ENCODE measurements around the gene PCDHGA4.
"Not testable (repeated sequence)": the region's sequence is repeated elsewhere in the genome, so short reads cannot be mapped to it uniquely, and the experiment has no call there.

PCDHGA4 gene

GRCh38 chr5:141349917-141350619 is 4.8 kb upstream of the PCDHGA4 start, which contains the start of gene PCDHGB1:
Gene PCDHGB1 (plus strand): TSS chr5:141350099. CDS start chr5:141350261, 162 bp downstream.
- peak; percentile 51 for DNase-seq

GRCh38 chr5:141351591-141351990 is 3.2 kb upstream of the PCDHGA4 start:
- no peak for DNase-seq

- DNase-seq, result no peak
These were observed 820 bp downstream of the PCDHGA4 start for GRCh38 chr5:141355641-141356040.

- DNase-seq, result no peak
These were observed 1.3 kb downstream of the PCDHGA4 start for GRCh38 chr5:141356133-141356532.

DNA sequence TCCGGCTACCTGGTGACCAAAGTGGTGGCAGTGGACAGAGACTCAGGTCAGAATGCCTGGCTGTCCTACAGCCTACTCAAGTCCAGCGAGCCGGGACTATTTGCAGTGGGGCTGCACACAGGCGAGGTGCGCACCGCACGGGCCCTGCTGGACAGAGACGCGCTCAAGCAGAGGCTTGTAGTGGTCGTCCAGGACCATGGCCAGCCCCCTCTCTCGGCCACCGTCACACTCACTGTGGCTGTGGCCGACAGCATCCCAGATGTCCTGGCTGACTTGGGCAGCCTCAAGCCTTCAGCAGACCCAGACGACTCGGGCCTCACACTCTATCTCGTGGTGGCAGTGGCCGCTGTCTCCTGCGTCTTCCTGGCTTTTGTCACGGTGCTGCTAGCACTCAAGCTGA is 2.1 kb downstream of the PCDHGA4 start:
- DNase-seq, result no peak

DNA sequence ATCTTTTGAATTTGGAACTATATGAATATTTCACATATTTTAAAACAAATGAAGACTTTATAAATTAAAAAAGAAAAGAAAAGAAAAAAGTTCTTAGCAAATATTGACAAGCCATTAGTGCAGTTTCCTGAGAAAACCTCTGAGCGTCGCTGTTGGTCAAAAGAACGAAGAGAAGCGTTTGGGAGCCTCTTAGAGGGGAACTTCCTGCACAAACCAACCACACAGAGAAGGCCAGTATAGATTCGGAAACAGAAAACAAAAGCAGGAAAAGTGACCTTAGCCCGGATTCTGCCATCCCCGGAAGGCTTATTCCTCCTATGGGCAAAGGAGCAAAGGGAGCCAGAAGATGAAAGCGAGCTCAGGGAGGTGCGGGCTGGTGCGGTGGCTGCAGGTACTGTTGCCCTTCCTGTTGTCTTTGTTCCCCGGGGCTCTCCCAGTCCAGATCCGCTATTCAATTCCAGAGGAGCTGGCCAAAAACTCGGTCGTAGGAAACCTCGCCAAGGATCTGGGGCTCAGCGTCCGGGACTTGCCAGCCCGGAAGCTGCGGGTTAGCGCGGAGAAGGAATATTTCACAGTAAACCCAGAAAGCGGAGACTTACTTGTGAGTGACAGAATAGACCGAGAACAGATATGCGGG is 5.1 kb downstream of the PCDHGA4 start, which contains the start of gene PCDHGB2:
TSS of gene PCDHGB2 (plus strand) at position 205 of the 637 bp plus-strand sequence. CDS start at position 347, 142 bp downstream.
- peak; percentile 35 for DNase-seq

- no peak for DNase-seq
These were observed 5.9 kb downstream of the PCDHGA4 start for GRCh38 chr5:141360685-141361084.

DNA sequence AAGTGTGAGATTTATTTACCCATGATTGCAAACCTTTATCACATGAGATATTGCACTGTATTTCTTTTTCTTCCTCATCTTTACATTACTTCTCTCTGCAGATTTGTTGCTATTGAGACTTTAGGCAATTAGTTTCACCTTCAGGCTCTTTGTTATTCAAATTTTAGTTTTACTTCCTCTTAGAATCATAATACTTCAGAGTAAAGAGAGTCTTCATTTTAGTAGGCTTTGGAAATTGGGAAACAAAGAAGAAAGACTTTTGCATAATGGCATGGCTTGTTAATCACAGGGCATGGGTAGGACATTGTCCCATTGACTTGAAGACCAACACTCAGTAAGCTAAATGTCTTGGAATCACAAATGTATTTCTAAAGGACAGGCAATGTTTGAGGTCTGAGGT is 7.9 kb downstream of the PCDHGA4 start:
- DNase-seq, result no peak

GRCh38 chr5:141363952-141364660 is 9.3 kb downstream of the PCDHGA4 start, which contains the start of gene PCDHGA5:
Gene PCDHGA5 (plus strand): TSS chr5:141364162. CDS start chr5:141364331, 169 bp downstream.
- peak; percentile 23 for DNase-seq

DNA sequence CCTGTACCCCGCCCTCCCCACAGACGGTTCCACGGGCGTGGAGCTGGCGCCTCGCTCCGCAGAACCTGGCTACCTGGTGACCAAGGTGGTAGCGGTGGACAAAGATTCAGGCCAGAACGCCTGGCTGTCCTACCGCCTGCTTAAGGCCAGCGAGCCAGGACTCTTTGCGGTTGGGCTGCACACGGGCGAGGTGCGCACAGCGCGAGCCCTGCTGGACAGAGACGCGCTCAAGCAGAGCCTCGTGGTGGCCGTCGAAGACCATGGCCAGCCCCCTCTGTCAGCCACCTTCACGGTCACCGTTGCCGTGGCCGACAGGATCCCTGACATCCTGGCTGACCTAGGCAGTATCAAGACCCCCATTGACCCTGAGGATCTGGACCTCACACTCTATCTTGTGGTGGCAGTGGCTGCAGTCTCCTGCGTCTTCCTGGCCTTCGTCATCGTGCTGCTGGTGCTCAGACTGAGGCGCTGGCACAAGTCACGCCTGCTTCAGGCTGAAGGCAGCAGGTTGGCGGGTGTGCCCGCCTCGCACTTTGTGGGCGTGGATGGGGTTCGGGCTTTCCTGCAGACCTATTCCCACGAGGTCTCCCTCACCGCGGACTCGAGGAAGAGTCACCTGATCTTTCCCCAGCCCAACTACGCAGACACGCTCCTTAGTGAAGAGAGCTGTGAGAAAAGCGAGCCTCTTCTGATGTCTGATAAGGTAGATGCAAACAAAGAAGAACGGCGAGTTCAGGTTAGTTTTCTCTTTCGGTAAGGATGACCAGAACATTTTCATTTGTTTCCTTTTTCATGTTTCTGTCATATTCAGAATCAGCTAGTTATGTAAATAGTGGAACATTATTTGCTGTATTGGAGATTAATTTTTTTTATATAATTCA is 11.4 kb downstream of the PCDHGA4 start:
- no peak for DNase-seq

- peak; percentile 63 for DNase-seq
These were observed 15.4 kb downstream of the PCDHGA4 start, which contains the start of gene PCDHGB3 for GRCh38 chr5:141369994-141370848. Gene PCDHGB3 (plus strand): TSS chr5:141370242. CDS start chr5:141370395, 153 bp downstream.

DNA sequence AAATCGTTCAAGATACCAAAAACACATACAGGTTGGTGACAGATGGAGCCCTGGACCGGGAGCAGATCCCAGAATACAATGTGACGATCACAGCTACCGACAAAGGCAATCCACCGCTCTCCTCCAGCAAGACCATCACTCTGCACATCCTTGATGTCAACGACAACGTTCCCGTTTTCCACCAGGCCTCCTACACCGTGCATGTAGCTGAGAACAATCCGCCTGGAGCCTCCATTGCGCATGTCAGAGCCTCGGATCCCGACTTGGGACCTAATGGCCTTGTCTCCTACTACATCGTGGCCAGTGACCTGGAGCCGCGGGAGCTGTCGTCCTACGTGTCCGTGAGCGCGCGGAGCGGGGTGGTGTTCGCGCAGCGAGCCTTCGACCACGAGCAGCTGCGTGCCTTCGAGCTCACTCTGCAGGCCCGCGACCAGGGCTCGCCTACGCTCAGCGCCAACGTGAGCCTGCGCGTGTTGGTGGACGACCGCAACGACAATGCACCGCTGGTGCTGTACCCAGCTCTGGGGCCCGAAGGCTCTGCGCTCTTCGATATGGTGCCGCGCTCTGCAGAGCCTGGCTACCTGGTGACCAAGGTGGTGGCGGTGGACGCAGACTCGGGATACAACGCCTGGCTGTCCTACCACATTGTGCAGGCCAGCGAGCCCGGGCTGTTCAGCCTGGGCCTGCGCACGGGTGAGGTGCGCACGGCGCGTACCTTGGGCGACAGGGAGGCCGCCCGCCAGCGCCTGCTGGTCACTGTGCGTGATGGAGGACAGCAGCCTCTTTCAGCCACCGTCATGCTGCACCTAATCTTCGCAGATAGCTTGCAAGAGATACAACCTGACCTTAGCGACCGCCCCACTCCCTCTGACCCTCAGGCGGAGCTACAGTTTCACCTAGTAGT is 17.0 kb downstream of the PCDHGA4 start:
- no peak for DNase-seq

DNA sequence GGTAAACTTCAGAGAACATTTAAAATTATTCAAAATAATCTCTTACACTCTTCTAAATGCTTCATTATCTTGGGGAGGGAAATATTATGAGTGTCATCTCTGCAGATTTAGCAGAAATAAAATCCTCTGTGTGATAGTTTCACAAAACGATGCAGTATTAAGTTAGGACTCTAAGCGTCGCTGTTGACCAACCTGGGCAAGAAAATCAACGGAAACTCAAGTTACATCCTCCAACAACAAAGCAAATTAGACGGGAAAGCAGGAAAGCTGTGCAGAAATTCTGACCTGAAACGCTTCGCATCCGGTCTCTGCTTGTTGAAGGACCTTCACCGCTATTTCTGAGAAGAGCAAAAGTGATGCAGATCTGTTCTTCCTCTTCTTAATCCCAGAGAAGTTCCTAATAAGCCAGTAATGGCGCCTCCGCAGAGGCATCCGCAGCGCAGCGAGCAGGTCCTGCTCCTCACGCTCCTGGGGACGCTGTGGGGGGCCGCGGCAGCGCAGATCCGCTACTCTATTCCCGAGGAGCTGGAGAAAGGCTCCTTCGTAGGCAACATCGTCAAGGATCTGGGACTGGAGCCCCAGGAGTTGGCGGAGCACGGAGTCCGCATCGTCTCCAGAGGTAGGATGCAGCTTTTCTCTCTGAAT is 19.0 kb downstream of the PCDHGA4 start, which contains the start of gene PCDHGA6:
TSS of gene PCDHGA6 (plus strand) at position 219 of the 645 bp plus-strand sequence. CDS start at position 412, 193 bp downstream.
- DNase-seq, result peak; percentile 27

DNA sequence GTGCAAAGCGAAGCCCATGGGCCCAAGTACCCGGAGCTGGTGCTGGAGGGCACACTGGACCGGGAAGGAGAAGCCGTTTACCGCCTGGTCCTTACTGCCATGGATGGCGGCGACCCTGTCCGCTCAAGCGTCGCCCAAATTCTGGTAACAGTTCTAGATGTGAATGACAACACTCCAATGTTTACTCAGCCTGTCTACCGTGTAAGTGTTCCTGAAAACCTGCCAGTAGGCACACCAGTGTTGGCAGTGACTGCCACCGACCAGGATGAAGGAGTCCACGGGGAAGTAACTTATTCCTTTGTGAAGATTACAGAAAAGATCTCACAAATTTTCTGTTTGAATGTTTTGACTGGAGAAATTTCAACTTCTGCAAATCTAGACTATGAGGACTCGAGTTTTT is 19.8 kb downstream of the PCDHGA4 start:
- no peak for DNase-seq

DNA sequence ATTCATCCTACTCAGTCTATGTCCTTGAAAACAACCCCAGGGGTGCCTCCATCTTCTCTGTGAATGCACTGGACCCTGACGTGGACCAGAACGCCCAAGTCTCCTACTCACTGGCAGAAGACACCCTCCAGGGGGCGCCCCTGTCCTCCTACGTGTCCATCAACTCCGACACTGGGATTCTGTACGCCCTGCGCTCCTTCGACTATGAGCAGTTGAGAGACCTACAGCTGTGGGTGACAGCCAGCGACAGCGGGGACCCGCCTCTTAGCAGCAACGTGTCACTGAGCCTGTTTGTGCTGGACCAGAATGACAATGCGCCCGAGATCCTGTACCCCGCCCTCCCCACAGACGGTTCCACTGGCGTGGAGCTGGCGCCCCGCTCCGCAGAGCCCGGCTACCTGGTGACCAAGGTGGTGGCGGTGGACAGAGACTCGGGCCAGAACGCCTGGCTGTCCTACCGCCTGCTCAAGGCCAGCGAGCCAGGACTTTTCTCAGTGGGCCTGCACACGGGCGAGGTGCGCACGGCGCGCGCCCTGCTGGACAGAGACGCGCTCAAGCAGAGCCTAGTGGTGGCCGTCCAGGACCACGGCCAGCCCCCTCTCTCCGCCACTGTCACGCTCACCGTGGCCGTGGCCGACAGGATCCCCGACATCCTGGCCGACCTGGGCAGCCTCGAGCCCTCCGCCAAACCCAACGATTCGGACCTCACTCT is 20.8 kb downstream of the PCDHGA4 start:
- not testable (repeated sequence) for DNase-seq

- peak; percentile 42 for DNase-seq
These were observed 27.9 kb downstream of the PCDHGA4 start, which contains the start of gene PCDHGA7 for GRCh38 chr5:141382469-141383294. Gene PCDHGA7 (plus strand): TSS chr5:141382742. CDS start chr5:141382900, 158 bp downstream.

- no peak for DNase-seq
These were observed 28.5 kb downstream of the PCDHGA4 start for GRCh38 chr5:141383345-141383744.
